GM21786 (cell line): ENCODE data around the gene PLS3.
"Not testable (repeated sequence)": the region's sequence is repeated elsewhere in the genome, so short reads cannot be mapped to it uniquely, and the experiment has no call there.

Experiments
- ATAC-seq: cut with Tn5 transposase; IDR thresholded peaks from one replicate; pipeline ENCODE4 v1.9.1; 2021; ENCODE audit not compliant: unreplicated experiment

Gene PLS3

GRCh38 chrX:115603534-115604074, 42.6 kb downstream of the PLS3 start:
- no peak for ATAC-seq

- ATAC-seq: no peak
Measured at GRCh38 chrX:115606861-115607260, 45.9 kb downstream of the PLS3 start.

- no peak for ATAC-seq
Measured at GRCh38 chrX:115609621-115610020, 48.6 kb downstream of the PLS3 start.

- ATAC-seq: peak; percentile 93
Measured at GRCh38 chrX:115616943-115617563, 56.1 kb downstream of the PLS3 start.

- ATAC-seq: no peak
Measured at GRCh38 chrX:115622534-115622933, 61.6 kb downstream of the PLS3 start.

GRCh38 chrX:115624916-115625315, 63.9 kb downstream of the PLS3 start:
- no peak for ATAC-seq

GRCh38 chrX:115625572-115626301, 64.8 kb downstream of the PLS3 start:
- ATAC-seq: no peak

GRCh38 chrX:115630204-115630603, 69.2 kb downstream of the PLS3 start:
- ATAC-seq: no peak

- no peak for ATAC-seq
Measured at GRCh38 chrX:115632455-115632854, 71.5 kb downstream of the PLS3 start.

- not testable (repeated sequence) for ATAC-seq
Measured at GRCh38 chrX:115633397-115633796, 72.4 kb downstream of the PLS3 start.

GRCh38 chrX:115639334-115639880, 78.4 kb downstream of the PLS3 start:
- no peak for ATAC-seq

GRCh38 chrX:115642311-115642710, 81.3 kb downstream of the PLS3 start:
- no peak for ATAC-seq

GRCh38 chrX:115642895-115643530, 82.0 kb downstream of the PLS3 start:
- ATAC-seq: no peak

- ATAC-seq: not testable (repeated sequence)
Measured at GRCh38 chrX:115644397-115644796, 83.4 kb downstream of the PLS3 start.

GRCh38 chrX:115649461-115650063, 88.6 kb downstream of the PLS3 start:
- ATAC-seq: no peak

GRCh38 chrX:115650449-115650848, 89.5 kb downstream of the PLS3 start:
- ATAC-seq: no peak

GRCh38 chrX:115650916-115651315, 89.9 kb downstream of the PLS3 start:
- peak; percentile 86 for ATAC-seq

GRCh38 chrX:115652221-115652620, 91.2 kb downstream of the PLS3 start:
- ATAC-seq: no peak

GRCh38 chrX:115665122-115665521, 104.1 kb downstream of the PLS3 start:
- ATAC-seq: no peak

GRCh38 chrX:115679460-115679859, 118.5 kb downstream of the PLS3 start:
- ATAC-seq: no peak

GRCh38 chrX:115687595-115687994, 126.6 kb downstream of the PLS3 start:
- no peak for ATAC-seq
